Muscle layer of colon (tissue), 2 donors: ENCODE measurements around the gene STON2.
"Not testable (repeated sequence)": the region's sequence is repeated elsewhere in the genome, so short reads cannot be mapped to it uniquely, and the experiment has no call there.

Experiments used
- H3K27ac ChIP-seq: one replicate; pipeline ENCODE4 v1.7.0; 2013; ENCODE audit warnings: low read depth, mild to moderate bottlenecking, low read length, moderate library complexity
- H3K27me3 ChIP-seq, 2 donors: one replicate each; pipeline ENCODE4 v1.7.0; 2013; ENCODE audit warnings: low read length in 2 of 2, mild to moderate bottlenecking in 2 of 2; ENCODE audit not compliant: insufficient read depth in 2 of 2, control insufficient read depth in 1 of 2
- H3K36me3 ChIP-seq: one replicate; pipeline ENCODE4 v1.7.0; 2013; ENCODE audit warnings: mild to moderate bottlenecking, low read length; ENCODE audit not compliant: insufficient read depth
- H3K4me1 ChIP-seq: one replicate; pipeline ENCODE4 v1.7.0; 2013; ENCODE audit warnings: mild to moderate bottlenecking, low read length; ENCODE audit not compliant: insufficient read depth
- H3K4me3 ChIP-seq, 2 donors: one replicate each; pipeline ENCODE4 v1.7.0; 2013; ENCODE audit warnings: low read length in 2 of 2, low read depth in 1 of 2, mild to moderate bottlenecking in 1 of 2, moderate library complexity in 1 of 2
- H3K9ac ChIP-seq: one replicate; pipeline ENCODE4 v1.7.0; 2013; ENCODE audit warnings: low read length
- H3K9me3 ChIP-seq: one replicate; pipeline ENCODE4 v1.7.0; 2013; ENCODE audit warnings: mild to moderate bottlenecking, low read length
- donor health status: abdominal sarcoma.
- donor health status: Adenocarcinoma of cecum.

The STON2 gene

DNA sequence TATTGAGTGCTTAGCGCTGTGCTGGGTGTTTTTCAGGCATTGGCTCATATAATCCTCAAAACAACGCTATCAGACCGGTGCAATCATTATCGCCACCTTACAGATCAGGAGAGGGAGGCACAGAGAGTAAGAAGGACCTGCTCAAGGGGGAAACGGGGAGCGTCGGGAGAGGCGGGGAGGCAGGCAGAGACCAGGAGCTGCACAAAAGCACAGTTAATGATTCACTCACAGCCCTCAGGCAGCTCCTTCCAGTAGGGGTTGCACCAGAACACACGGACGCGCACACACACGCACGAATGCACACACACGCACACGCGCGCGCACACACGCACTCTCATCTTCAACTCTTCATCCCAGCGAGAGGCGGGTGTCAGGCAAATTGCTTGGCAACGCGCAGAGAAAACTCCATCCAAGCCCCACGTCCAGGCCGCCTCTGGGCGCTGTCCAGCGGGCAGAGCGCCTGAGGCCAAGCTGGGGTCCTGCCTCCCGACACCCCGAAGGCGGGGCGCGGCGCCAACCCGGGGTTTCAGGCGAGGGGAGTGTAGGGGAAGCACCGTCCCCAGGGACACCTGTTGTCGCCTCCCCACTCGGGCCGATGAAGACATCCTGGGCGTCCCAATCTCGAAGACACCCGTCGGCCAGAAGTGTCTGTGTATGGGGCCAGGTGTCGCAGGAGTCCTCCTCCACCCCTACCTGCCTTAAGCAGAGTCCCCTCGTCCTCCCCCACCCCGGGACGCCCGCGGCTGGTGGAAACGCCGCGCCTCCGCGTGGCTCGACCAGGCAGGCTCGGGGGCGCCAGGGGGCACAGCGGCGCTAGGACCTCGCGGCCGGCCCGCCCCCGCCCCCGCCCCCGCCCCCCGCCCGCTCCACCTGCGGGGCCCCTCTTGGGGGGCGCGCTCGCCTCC lies 35.5 kb upstream of the STON2 start:
- H3K4me1 ChIP-seq = peaks cover 6% of the 10 kb centered on the region
- no peak overlapping the region for H3K9ac ChIP-seq
- no peak overlapping the region for H3K27ac ChIP-seq
- peak overlapping the region; percentile 69 to 74 for H3K4me3 ChIP-seq
- no peaks in the 10 kb centered on the region for H3K36me3 ChIP-seq
- no peaks in the 10 kb centered on the region for H3K9me3 ChIP-seq
- H3K27me3 ChIP-seq = peaks cover 11 to 25% of the 10 kb centered on the region in 2 donors

DNA sequence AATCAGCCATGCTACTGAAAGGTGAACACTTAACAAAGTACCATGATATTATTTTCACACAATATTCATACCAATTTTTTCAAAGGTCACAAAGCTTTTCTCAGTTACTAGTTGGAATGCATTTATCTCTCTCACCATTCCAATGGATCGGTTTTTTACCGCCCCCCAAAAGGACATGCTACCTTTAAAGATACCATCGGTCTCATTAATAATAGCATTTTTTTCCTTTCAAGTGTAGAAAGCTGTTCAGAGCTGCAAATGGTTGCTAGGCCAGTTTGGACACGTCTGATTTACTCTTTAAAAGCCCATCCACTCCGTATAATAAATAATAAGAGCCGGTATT lies 34.9 kb upstream of the STON2 start:
- Histone ChIP-seq H3K9ac (no peak overlapping the region), H3K27ac (no peak overlapping the region), H3K4me1 (peaks cover 6% of the 10 kb centered on the region), H3K27me3 (peaks cover 11 to 25% of the 10 kb centered on the region in 2 donors), H3K4me3 (peak overlapping the region; percentile 38 to 69), H3K9me3 (no peaks in the 10 kb centered on the region), H3K36me3 (no peaks in the 10 kb centered on the region)

DNA sequence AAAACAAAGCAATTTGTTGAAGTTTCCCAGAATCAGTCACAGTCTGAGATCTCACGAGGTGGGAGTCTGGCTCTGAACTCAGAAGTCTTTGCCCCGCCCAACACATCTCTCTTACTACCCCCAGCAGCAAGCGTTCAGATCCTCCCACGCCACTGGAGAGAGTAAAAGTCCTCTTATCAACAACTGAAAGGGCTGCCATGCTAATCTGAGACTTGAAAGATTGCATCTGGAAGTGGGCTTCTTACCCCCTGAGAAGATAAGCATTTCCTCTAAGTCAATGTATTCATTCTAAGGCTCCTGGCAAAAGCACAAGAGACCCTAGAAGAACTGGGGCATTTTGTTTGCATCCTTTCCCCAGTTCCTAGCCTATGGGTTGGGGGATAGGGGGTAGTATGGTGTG lies 34.1 kb upstream of the STON2 start:
- no peak overlapping the region for H3K27ac ChIP-seq
- H3K9me3 ChIP-seq = no peaks in the 10 kb centered on the region
- H3K4me3 ChIP-seq = no peak overlapping the region
- H3K4me1 ChIP-seq = peaks cover 6% of the 10 kb centered on the region
- no peak overlapping the region for H3K9ac ChIP-seq
- H3K27me3 ChIP-seq = peaks cover 11 to 25% of the 10 kb centered on the region in 2 donors
- H3K36me3 ChIP-seq = no peaks in the 10 kb centered on the region

DNA sequence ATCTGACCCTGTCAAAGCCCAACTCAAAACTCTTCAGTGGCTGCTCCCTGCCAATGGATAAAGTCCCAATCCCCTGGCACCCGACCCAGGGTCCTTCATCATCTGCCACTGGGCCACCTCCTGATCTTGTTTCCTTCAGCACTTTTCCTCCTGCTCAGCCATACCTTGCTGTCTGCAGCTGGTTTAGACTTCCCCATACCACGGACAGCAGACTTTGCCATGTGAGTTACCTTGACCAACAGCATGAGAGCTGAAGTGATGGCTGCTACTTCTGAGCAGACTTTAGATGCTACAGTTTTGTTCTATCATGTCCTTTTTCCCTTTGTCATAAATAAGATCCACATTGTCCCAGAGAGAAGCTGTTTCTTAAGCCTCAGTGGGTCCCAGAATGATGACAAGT lies 33.3 kb upstream of the STON2 start:
- Histone ChIP-seq H3K9me3 (no peaks in the 10 kb centered on the region), H3K27ac (no peak overlapping the region), H3K27me3 (peaks cover 11 to 25% of the 10 kb centered on the region in 2 donors), H3K4me1 (peaks cover 6% of the 10 kb centered on the region), H3K36me3 (no peaks in the 10 kb centered on the region), H3K9ac (no peak overlapping the region), H3K4me3 (no peak overlapping the region)

DNA sequence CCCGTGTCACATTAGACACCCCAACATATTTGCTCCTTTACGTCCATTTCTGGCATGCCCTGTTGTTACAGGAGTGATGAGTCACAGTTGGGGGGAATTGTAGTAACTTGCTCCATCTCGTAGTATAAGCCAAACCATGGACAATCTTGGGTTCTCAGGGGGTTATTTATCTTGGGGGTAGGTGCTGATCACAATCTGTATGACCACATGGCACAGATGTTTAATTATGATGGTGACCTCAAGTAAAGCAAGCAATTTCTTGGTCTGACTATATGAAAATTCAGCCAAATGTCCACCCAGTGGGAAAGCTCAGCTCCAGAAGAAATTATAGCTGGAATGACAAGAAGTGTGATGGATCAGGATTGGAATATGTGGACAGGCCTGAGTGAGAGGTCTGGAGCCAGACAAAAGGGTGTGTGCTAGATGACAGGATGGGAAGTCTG lies 32.1 kb upstream of the STON2 start:
- H3K36me3 ChIP-seq = no peaks in the 10 kb centered on the region
- H3K27me3 ChIP-seq = peaks cover 7 to 25% of the 10 kb centered on the region in 2 donors
- H3K9ac ChIP-seq = no peak overlapping the region
- peaks cover 6% of the 10 kb centered on the region for H3K4me1 ChIP-seq
- H3K9me3 ChIP-seq = no peaks in the 10 kb centered on the region
- H3K27ac ChIP-seq = no peak overlapping the region
- no peak overlapping the region for H3K4me3 ChIP-seq

DNA sequence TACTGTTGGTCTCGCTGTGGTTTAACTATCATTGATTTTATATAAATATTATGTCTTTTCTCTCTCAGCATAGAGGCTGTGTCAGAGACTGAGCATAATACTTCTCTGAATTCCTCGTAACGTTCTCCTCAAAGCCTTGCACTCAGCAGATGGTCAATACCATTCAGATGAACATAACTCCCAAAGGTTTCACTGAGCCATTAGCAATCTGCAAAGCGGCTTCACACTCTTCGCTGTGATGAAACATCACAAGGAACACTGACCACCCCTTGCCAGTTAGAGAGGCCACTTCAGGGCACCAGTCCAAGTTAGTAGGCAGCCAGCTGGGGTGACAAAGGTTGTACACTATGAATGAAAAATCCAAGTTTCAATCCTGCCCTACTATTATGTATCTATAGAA lies 30.1 kb upstream of the STON2 start:
- Histone ChIP-seq H3K4me1 (peaks cover 4% of the 10 kb centered on the region), H3K27me3 (peaks cover 0 to 11% of the 10 kb centered on the region in 2 donors), H3K9me3 (no peaks in the 10 kb centered on the region), H3K36me3 (no peaks in the 10 kb centered on the region), H3K9ac (no peak overlapping the region), H3K27ac (no peak overlapping the region), H3K4me3 (no peak overlapping the region)

DNA sequence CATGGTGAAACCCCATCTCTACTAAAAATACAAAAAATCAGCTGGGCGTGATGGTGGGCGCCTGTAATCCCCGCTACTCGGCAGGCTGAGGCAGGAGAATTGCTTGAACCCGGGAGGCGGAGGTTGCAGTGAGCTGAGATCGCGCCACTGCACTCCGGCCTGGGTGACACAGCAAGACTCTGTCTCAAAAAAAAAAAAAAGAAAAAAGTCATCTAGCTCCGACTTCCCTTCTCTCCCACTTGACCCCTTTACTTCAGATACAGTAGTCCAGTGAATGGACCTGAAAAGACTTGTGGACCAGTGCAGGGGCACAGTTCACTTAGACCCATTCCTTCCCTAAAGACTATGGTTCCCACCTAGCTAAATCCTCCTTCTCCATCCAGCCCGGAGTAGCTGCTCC lies 29.6 kb upstream of the STON2 start:
- H3K27ac ChIP-seq, H3K9me3 ChIP-seq, H3K4me3 ChIP-seq, H3K4me1 ChIP-seq, H3K9ac ChIP-seq, H3K36me3 ChIP-seq, H3K27me3 ChIP-seq: not testable (repeated sequence)

DNA sequence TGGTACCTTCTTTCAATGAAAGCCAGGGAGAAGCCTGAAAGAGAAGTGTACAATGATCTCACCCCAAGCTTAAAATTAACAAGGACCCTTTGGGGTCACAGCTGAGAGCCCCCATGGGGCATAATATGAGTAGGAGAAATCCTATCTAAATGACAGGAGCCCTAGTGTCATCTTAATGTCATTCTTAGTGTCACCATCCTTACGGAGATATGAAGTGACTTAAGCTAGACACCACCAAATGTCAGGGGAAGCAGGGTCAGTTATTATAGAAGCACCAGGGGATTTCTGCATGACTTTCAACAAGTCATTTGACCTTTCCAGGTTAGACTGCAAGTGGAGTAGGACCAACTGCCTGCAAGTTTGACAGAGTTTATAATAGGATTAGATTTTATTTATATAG lies 28.9 kb upstream of the STON2 start:
- Histone ChIP-seq H3K36me3 (no peaks in the 10 kb centered on the region), H3K27ac (no peak overlapping the region), H3K9ac (no peak overlapping the region), H3K4me1 (no peaks in the 10 kb centered on the region), H3K27me3 (peaks cover 0 to under 1% of the 10 kb centered on the region in 2 donors), H3K9me3 (no peaks in the 10 kb centered on the region), H3K4me3 (no peak overlapping the region)

DNA sequence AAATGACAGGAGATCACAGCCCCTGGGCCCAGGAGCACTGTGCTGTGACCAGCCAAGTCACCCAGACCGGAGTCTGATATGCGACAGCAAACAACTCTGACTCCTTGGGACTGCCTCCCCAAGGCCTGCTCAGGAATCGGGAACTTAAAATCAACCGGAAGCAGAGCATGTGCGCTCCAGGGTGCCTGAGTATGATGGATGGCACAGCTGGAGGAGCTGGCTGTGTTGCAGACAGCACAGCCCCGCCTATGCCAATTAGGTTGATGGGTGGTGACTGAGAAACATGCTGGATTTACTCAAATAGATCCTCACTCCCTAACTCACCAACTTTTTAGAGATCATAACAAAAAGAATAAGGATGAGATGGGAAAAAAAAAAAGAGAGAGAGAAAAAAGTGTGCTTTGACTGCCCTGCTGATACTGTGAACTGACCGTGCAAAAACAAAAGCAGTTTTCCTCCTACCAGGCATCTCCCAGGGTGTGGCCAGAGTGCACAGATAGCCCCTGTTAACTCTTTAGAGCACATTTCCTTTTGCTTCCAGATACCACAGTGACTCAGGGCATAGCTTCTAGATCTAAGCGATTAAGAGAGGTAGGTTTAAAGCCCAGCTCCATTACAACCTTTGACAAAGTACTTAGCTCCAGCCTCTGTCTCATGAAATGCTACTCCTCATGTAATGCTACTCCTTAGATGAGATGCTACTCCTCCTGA lies 27.4 kb upstream of the STON2 start:
- H3K4me1 ChIP-seq = no peaks in the 10 kb centered on the region
- no peaks in the 10 kb centered on the region for H3K27me3 ChIP-seq
- no peak overlapping the region for H3K27ac ChIP-seq
- no peak overlapping the region for H3K9ac ChIP-seq
- no peaks in the 10 kb centered on the region for H3K9me3 ChIP-seq
- no peak overlapping the region for H3K4me3 ChIP-seq
- no peaks in the 10 kb centered on the region for H3K36me3 ChIP-seq

DNA sequence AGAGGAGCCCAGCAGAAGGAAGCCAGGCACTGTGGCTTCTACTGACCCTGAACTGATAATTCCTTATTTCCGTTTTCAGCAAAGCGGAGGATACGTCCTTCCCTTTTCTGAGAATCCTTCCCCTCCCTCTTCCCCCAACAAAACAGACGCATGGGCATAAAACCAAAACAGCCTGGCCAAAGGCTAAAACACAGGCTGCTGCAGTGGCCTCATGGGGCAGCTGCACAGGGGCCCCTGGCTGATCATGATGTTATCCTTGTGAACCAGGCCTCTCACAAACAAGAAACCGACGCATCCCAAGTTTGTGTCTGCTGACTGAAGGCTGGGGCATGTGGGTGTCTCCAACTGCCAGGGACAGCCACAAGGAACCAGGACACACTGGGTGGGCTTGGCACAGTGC lies 23.4 kb upstream of the STON2 start:
- peak overlapping the region; percentile 4 for H3K27ac ChIP-seq
- H3K36me3 ChIP-seq = no peaks in the 10 kb centered on the region
- H3K4me1 ChIP-seq = no peaks in the 10 kb centered on the region
- no peak overlapping the region for H3K4me3 ChIP-seq
- no peaks in the 10 kb centered on the region for H3K27me3 ChIP-seq
- H3K9me3 ChIP-seq = no peaks in the 10 kb centered on the region
- no peak overlapping the region for H3K9ac ChIP-seq

DNA sequence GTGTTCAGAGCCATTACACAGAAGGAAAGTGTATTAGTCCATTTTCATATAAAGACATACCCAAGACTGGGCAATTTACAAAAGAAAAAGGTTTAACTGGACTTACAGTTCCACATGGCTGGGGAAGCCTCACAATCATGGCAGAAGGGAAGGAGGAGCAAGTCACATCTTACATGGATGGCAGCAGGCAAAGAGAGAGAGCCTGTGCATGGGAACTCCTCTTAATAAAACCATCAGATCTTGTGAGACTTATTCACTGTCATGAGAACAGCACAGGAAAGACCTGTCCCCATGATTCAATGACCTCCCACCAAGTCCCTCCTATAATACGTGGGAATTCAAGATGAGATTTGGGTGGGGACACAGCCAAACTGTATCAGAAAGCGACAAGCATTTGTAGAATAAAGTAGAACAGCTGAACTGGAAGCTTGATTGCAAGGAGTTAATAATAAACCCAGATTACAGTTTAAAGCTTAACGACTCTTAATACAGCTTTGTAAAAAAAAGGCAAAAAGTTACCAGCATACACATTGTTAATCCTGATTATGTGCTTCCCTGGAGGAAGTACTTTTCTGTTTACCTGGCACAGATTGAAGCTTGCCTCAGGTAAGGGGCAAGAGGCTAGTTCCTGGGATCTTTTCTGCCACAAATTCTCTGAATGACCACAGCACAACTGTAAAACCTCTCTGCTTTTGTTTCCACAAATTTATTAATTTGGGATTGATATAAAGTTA lies 18.1 kb upstream of the STON2 start:
- Histone ChIP-seq H3K27me3 (no peaks in the 10 kb centered on the region), H3K4me1 (no peaks in the 10 kb centered on the region), H3K36me3 (no peaks in the 10 kb centered on the region), H3K9ac (no peak overlapping the region), H3K9me3 (no peaks in the 10 kb centered on the region), H3K4me3 (no peak overlapping the region), H3K27ac (no peak overlapping the region)
